ENCODE results near the gene DYRK1B. TPM values are rescaled to one million over a fixed set of nuclear protein-coding genes. Genes with fewer than 3 reads are reported as not detected.

DYRK1B gene
- total and polyA plus RNA-seq, 12 donors, result 7.3 to 43.5 (median 29.3) TPM

DNA sequence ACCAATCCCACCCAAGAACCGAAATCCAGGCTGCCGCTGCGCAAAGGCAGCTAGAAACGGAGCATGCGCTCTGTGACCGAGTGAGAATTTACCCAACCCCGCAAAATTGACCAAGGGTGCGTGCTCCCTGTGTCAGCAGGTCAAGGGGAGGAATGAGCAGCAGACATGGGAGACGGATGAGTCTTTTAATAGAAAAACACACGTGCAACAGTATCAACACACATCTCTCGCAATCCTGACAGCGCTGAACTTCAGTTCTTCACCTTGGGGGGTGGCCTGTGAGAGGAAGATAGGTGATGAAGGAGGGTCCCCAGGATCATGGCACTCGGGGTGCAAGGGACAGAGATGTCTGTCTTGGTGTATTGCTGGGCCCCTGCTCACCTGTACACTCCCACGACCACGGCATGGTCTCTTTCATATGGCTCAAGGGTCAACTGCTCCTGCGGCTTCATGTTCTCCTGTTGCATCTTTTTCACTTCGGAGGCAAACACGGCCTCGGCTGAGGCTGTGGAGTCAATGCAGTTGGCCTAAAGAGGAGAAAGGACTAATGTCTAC, 402 bp upstream of the DYRK1B start:
- no peak for DNase-seq
- no peak for ATAC-seq
- H3K27me3 ChIP-seq, result no peaks in the 10 kb centered on the region
- peak overlapping the region in 9 of 10 donors; percentile 69 to 97 (median 79) for H3K4me3 ChIP-seq
- WGBS, 2 donors, result 44 to 46% methylated on average over 19 of the region's 19 CpGs
- H3K27ac ChIP-seq, result peak overlapping the region in 9 of 10 donors; percentile 41 to 94 (median 90)
- no peaks in the 10 kb centered on the region for H3K9me3 ChIP-seq
- H3K36me3 ChIP-seq, result peaks cover 0 to 75% (median 51%) of the 10 kb centered on the region in 9 donors
- peaks cover 0 to 23% (median 21%) of the 10 kb centered on the region in 9 donors for H3K4me1 ChIP-seq
- TF ChIP-seq, protein P1, sequence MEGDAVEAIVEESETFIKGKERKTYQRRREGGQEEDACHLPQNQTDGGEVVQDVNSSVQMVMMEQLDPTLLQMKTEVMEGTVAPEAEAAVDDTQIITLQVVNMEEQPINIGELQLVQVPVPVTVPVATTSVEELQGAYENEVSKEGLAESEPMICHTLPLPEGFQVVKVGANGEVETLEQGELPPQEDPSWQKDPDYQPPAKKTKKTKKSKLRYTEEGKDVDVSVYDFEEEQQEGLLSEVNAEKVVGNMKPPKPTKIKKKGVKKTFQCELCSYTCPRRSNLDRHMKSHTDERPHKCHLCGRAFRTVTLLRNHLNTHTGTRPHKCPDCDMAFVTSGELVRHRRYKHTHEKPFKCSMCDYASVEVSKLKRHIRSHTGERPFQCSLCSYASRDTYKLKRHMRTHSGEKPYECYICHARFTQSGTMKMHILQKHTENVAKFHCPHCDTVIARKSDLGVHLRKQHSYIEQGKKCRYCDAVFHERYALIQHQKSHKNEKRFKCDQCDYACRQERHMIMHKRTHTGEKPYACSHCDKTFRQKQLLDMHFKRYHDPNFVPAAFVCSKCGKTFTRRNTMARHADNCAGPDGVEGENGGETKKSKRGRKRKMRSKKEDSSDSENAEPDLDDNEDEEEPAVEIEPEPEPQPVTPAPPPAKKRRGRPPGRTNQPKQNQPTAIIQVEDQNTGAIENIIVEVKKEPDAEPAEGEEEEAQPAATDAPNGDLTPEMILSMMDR (IDR thresholded peaks at IDR 0.05), result no peak
- intact Hi-C loops (cut with DNase I), result loop anchor here in 1 of 10 donors (10.0 kb wide), 1 partner anchor 300 kb away; the partner anchor contains the start of gene EID2B

- 0 to 2% methylated on average over 24 of the region's 24 CpGs for WGBS, 2 donors
- TF ChIP-seq, protein P1 (IDR thresholded peaks at IDR 0.05), result no peak
- H3K4me3 ChIP-seq, result peak overlapping the region; percentile 69 to 97 (median 82)
- H3K36me3 ChIP-seq, result peaks cover 0 to 75% (median 57%) of the 10 kb centered on the region in 9 donors
- peaks cover 0 to 33% (median 23%) of the 10 kb centered on the region in 9 donors for H3K4me1 ChIP-seq
- ATAC-seq, result no peak
- no peak for DNase-seq
- intact Hi-C loops (cut with DNase I), result loop anchor here in 3 of 10 donors (1.0 to 10.0 kb wide), 2 partner anchors 9 to 298 kb away; partner anchors contain the start of gene EID2B (in 1 of the 3)
- H3K9me3 ChIP-seq, result no peaks in the 10 kb centered on the region
- H3K27ac ChIP-seq, result peak overlapping the region; percentile 61 to 94 (median 90)
- H3K27me3 ChIP-seq, result no peaks in the 10 kb centered on the region
These were observed 850 bp downstream of the DYRK1B start for GRCh38 chr19:39833160-39833463.

- Histone ChIP-seq H3K27me3 (no peaks in the 10 kb centered on the region), H3K9me3 (no peaks in the 10 kb centered on the region), H3K4me3 (peak overlapping the region; percentile 69 to 97 (median 82)), H3K36me3 (peaks cover 0 to 75% (median 58%) of the 10 kb centered on the region in 9 donors), H3K4me1 (peaks cover 0 to 33% (median 23%) of the 10 kb centered on the region in 9 donors), H3K27ac (peak overlapping the region; percentile 61 to 94 (median 90))
- WGBS, 2 donors, result 53 to 54% methylated on average over 5 of the region's 5 CpGs
- ATAC-seq, result no peak
- no peak for DNase-seq
- intact Hi-C loops (cut with DNase I), result loop anchor here in 3 of 10 donors (1.0 to 10.0 kb wide), 2 partner anchors 8 to 298 kb away; partner anchors contain the start of gene EID2B (in 1 of the 3)
- TF ChIP-seq, protein P1 (IDR thresholded peaks at IDR 0.05), result no peak
These were observed 1.4 kb downstream of the DYRK1B start for GRCh38 chr19:39832341-39833083.

GRCh38 chr19:39831679-39832078, 2.3 kb downstream of the DYRK1B start:
- H3K4me3 ChIP-seq, result peak overlapping the region in 1 of 10 donors; percentile 77
- intact Hi-C loops (cut with DNase I), result loop anchor here in 1 of 10 donors (10.0 kb wide), 1 partner anchor 297 kb away; the partner anchor contains the start of gene EID2B
- no peak for DNase-seq
- peaks cover 0 to 33% (median 23%) of the 10 kb centered on the region in 9 donors for H3K4me1 ChIP-seq
- H3K36me3 ChIP-seq, result peaks cover 0 to 75% (median 49%) of the 10 kb centered on the region in 9 donors
- no peaks in the 10 kb centered on the region for H3K27me3 ChIP-seq
- no peak for ATAC-seq
- no peaks in the 10 kb centered on the region for H3K9me3 ChIP-seq
- H3K27ac ChIP-seq, result peak overlapping the region in 5 of 10 donors; percentile 90 to 94 (median 91)
- WGBS, 2 donors, result 88 to 91% methylated on average over 16 of the region's 16 CpGs
- TF ChIP-seq, protein P1 (IDR thresholded peaks at IDR 0.05), result no peak

Measured in heart right ventricle (tissue), 16 donors.